Middle frontal gyrus (tissue), 1 donor: ENCODE data around the gene CLTC.

Experiments used
- DNase-seq: peaks from one replicate; pipeline ENCODE4 v3.0.0-alpha.2; 2015; ENCODE audit warnings: low spot score; ENCODE audit errors: extremely low spot score

Gene CLTC

DNA sequence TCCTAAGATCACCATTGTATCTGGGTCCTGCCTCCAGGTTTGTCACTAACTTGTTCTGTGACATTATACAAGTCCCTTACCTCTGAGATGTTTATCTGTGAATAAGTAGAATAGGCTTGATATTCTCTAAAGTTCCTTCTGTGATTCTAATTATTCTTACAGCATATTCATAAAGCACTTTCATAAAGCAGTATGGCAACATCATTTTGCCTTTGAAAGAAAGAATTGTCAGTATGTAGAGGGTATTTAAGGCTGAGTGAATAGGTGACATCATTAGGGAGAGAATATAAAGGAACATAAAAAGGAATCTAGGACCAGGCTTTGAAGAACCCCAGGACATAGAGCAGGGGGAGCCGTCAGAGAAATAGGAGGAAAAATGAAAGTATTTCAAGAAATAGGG, 103.3 kb downstream of the CLTC start:
- no peak for DNase-seq

- no peak for DNase-seq
Measured at GRCh38 chr17:59723607-59724006, 103.9 kb downstream of the CLTC start.

DNA sequence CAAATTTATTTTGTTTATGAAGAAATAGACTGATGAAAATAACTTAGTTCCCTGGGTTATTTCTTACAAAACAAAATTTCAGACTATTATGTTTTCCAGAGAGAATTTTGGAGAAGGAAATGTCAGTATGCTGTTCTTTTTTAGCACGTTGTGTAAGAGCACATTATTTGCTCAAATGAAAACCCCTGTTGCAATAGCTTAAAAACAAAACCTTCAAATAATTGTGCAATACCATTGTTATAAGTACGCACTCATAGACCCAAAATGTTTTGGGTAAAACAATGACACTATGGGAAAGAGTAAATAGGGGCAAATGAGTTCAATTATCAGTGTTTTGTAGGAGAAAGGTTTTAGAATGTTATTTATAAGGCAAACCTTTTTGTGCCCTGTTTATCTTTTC, 106.0 kb downstream of the CLTC start:
- DNase-seq: no peak

- DNase-seq: no peak
Measured at GRCh38 chr17:59727817-59728533, 108.3 kb downstream of the CLTC start.

DNA sequence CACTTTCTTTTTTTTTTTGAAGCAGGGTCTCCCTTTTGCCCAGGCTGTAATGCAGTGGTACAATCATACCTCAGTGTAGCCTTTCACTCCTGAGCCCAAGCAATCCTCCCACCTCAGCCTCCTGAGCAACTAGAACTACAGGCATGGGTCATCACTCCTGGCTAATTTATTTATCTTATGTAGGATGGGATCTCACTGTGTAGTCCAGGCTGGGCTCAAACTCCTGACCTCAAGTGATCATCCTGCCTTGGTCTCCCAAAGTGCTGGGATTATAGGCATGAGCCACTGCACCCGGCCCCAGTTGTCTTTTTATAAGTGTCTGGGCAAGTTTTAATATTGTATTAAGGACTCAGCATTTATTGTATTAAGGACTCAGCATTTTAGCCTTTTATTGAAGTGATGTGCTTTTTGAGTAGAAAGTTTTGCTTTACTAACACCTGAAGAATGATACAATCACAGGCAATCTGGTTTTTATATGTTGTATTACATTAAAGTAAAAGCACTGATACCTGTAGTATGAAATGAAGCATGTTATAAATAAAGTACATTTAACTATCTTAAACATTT, 110.7 kb downstream of the CLTC start:
- DNase-seq: no peak

- no peak for DNase-seq
Measured at GRCh38 chr17:59733697-59734096, 114.0 kb downstream of the CLTC start.

GRCh38 chr17:59734226-59734625, 114.5 kb downstream of the CLTC start:
- no peak for DNase-seq

- no peak for DNase-seq
Measured at GRCh38 chr17:59737324-59737723, 117.6 kb downstream of the CLTC start.

GRCh38 chr17:59743842-59744241, 124.1 kb downstream of the CLTC start:
- DNase-seq: no peak

DNA sequence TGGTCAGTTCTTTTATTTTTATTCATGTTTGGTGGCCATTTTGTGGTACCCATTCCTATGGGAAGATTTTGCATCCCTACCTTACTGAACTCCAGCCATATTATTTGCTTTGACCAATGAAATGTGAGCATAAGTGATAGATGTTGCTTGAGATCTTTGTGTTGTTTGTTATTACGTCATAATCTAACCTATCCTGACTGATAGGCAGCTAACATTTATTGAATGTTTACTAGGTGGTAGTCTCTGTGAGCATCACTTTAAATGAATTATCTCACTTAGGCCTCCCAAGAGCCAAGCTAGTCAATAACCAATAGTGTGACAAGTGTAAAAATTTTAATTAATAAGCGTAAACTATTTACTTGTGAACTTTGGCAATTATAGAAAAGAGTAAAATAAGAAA, 125.3 kb downstream of the CLTC start:
- DNase-seq: no peak
